Keratinocyte (primary cell): Measurements from ENCODE around the gene OR10V1. TPM values are rescaled to one million over a fixed set of nuclear protein-coding genes. Genes with fewer than 3 reads are reported as not detected.

Experiments used
- DNase-seq: peaks from one replicate; pipeline ENCODE4 v3.0.0-alpha.2; 2011; ENCODE audit warnings: low read depth, missing footprints, low spot score
- FAIRE-seq: peaks from 2 replicates; lab custom pipeline; 2011; peaks lifted over from hg19 to GRCh38; lab: Jason Lieb, UNC
- H2AFZ ChIP-seq: 2 replicates; pipeline ENCODE4 v1.6.0; 2012; ENCODE audit warnings: low read length, control low read depth, inconsistent platforms; ENCODE audit not compliant: control insufficient read depth
- H3K27ac ChIP-seq: 2 replicates; pipeline ENCODE4 v1.5.1; 2011; ENCODE audit warnings: low read length; ENCODE audit not compliant: control insufficient read depth, insufficient read depth
- H3K27me3 ChIP-seq: 3 replicates; pipeline ENCODE4 v1.6.0; 2011; ENCODE audit warnings: low read length; ENCODE audit not compliant: control insufficient read depth, insufficient read depth; ENCODE audit errors: extremely low read depth
- H3K36me3 ChIP-seq, 2 experiments: 2 replicates in 1 of 2; 3 replicates in 1 of 2; pipeline ENCODE4 v1.5.1; 2011; ENCODE audit warnings: low read length in 2 of 2, mild to moderate bottlenecking in 1 of 2; ENCODE audit not compliant: control insufficient read depth in 2 of 2, insufficient read depth in 2 of 2; ENCODE audit errors: extremely low read depth in 1 of 2
- H3K4me1 ChIP-seq: 3 replicates; pipeline ENCODE4 v1.5.1; 2011; ENCODE audit warnings: low read length; ENCODE audit not compliant: control insufficient read depth, insufficient read depth; ENCODE audit errors: extremely low read depth
- H3K4me2 ChIP-seq: 3 replicates; pipeline ENCODE4 v1.6.0; 2011; ENCODE audit warnings: low read depth, low read length; ENCODE audit not compliant: control insufficient read depth, insufficient read depth; ENCODE audit errors: extremely low read depth
- H3K4me3 ChIP-seq, 3 experiments: fragments of 200-600 bp in 1 of 3; sonication (generic) in 1 of 3; 2 replicates in 2 of 3; 3 replicates in 1 of 3; pipeline ENCODE4 v1.5.1; 2011 to 2016; ENCODE audit warnings: low read length in 3 of 3, mild to moderate bottlenecking in 3 of 3, control low read depth in 2 of 3, inconsistent platforms in 1 of 3, low read depth in 1 of 3, mixed read lengths in 1 of 3, mixed run types in 1 of 3, moderate library complexity in 1 of 3; ENCODE audit not compliant: control insufficient read depth in 2 of 3, insufficient read depth in 2 of 3; ENCODE audit errors: extremely low read depth in 1 of 3
- H3K79me2 ChIP-seq: 2 replicates; pipeline ENCODE4 v1.6.0; 2012; ENCODE audit warnings: low read length; ENCODE audit not compliant: control insufficient read depth, insufficient read depth
- H3K9ac ChIP-seq: 3 replicates; pipeline ENCODE4 v1.6.0; 2011; ENCODE audit warnings: low read length; ENCODE audit not compliant: control insufficient read depth, insufficient read depth; ENCODE audit errors: extremely low read depth
- H3K9me1 ChIP-seq: 3 replicates; pipeline ENCODE4 v1.6.0; 2011; ENCODE audit warnings: low read length; ENCODE audit not compliant: control insufficient read depth, insufficient read depth; ENCODE audit errors: extremely low read depth
- H3K9me3 ChIP-seq: 2 replicates; pipeline ENCODE4 v1.5.1; 2012; ENCODE audit warnings: low read depth, low read length; ENCODE audit not compliant: control insufficient read depth
- H4K20me1 ChIP-seq: 3 replicates; pipeline ENCODE4 v1.6.0; 2011; ENCODE audit warnings: low read length; ENCODE audit not compliant: control insufficient read depth, insufficient read depth; ENCODE audit errors: extremely low read depth
- EZH2 ChIP-seq: IDR thresholded peaks from one replicate; pipeline ENCODE4 v1.6.1; 2012; ENCODE audit warnings: inconsistent platforms, mild to moderate bottlenecking, low read length, moderate library complexity
- dilution Hi-C: fragments of 300-500 bp; cut with MboI; formaldehyde crosslinking; loops from one replicate; pipeline ENCODE4 v1.7.0; 2020; ENCODE audit warnings: low sequenced_read_pairs; ENCODE audit not compliant: extremely low pct_ligation_motif_present
- polyA plus RNA-seq, 5 experiments: library from polyadenylated mRNA; depleted of rRNA in 3 of 5; stranded (reverse) in 3 of 5; stranded (forward) in 1 of 5; unstranded in 1 of 5; fragments of >200 nt; gene quantifications; 1 replicate in 1 of 5; 2 replicates in 3 of 5; 3 replicates in 1 of 5; pipeline versions ENCODE4 v1.2.1 to v1.2.3, GENCODE V29; 2011 to 2012; ENCODE audit warnings: missing spikeins in 2 of 5, low read depth in 1 of 5, low replicate concordance in 1 of 5
- TF ChIP-seq, protein P1 (sequence below), 3 experiments: IDR thresholded peaks in 1 of 3; conservative IDR thresholded peaks in 1 of 3; optimal IDR thresholded peaks in 1 of 3; 2 replicates in 2 of 3; 3 replicates in 1 of 3; pipeline versions ENCODE3 to v1.5.1; 2011; ENCODE audit warnings: low read length in 3 of 3, mild to moderate bottlenecking in 3 of 3, moderate library complexity in 2 of 3, control low read depth in 1 of 3, inconsistent platforms in 1 of 3; ENCODE audit not compliant: insufficient read depth in 2 of 3; ENCODE audit errors: extremely low read depth in 1 of 3

OR10V1 gene
- polyA plus RNA-seq, 1 donor (not counting 4 experiments of a cell fraction or from before 2014, with no cell fraction given) = not detected

DNA sequence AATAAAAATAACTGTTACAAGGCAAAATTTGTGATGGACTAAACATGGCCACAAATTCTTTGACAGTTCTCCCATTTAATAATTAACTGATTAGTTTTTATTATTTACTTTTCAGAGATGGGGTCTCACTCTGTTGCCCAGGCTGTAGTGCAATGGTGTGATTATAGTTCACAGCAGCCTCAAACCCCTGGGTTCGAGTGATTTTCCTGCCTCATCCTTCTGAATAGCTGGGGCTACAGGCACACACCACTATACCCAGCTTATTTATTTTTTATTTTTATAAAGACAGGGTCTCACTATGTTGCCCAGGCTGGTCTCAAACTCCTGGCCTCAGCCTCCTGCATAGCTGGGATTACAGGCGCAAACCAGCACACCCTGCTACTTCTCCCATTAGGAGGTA lies 40.4 kb downstream of the OR10V1 start:
- dilution Hi-C loops = no loop called here
- FAIRE-seq (no peak), DNase-seq (no peak)
- Histone ChIP-seq H3K27ac (no peak overlapping the region), H3K4me3 (no peak overlapping the region), H3K36me3 (no peaks in the 10 kb centered on the region), H3K9me1 (no peaks in the 10 kb centered on the region), H2AFZ (no peak overlapping the region), H3K79me2 (peaks cover 3% of the 10 kb centered on the region), H3K4me2 (no peak overlapping the region), H3K4me1 (peaks cover 9% of the 10 kb centered on the region), H3K9ac (no peak overlapping the region), H4K20me1 (no peaks in the 10 kb centered on the region), H3K27me3 (no peaks in the 10 kb centered on the region), H3K9me3 (no peaks in the 10 kb centered on the region)
- TF ChIP-seq, protein P1, sequence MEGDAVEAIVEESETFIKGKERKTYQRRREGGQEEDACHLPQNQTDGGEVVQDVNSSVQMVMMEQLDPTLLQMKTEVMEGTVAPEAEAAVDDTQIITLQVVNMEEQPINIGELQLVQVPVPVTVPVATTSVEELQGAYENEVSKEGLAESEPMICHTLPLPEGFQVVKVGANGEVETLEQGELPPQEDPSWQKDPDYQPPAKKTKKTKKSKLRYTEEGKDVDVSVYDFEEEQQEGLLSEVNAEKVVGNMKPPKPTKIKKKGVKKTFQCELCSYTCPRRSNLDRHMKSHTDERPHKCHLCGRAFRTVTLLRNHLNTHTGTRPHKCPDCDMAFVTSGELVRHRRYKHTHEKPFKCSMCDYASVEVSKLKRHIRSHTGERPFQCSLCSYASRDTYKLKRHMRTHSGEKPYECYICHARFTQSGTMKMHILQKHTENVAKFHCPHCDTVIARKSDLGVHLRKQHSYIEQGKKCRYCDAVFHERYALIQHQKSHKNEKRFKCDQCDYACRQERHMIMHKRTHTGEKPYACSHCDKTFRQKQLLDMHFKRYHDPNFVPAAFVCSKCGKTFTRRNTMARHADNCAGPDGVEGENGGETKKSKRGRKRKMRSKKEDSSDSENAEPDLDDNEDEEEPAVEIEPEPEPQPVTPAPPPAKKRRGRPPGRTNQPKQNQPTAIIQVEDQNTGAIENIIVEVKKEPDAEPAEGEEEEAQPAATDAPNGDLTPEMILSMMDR (optimal IDR thresholded peaks at IDR 0.05 in 1 of 3, IDR thresholded peaks at IDR 0.05 in 1 of 3, conservative IDR thresholded peaks at IDR 0.05 in 1 of 3; ENCODE audit: extremely low read depth in 1 of 3, insufficient read depth in 2 of 3, low read length in 3 of 3) = no peak
- no peak for TF ChIP-seq EZH2

DNA sequence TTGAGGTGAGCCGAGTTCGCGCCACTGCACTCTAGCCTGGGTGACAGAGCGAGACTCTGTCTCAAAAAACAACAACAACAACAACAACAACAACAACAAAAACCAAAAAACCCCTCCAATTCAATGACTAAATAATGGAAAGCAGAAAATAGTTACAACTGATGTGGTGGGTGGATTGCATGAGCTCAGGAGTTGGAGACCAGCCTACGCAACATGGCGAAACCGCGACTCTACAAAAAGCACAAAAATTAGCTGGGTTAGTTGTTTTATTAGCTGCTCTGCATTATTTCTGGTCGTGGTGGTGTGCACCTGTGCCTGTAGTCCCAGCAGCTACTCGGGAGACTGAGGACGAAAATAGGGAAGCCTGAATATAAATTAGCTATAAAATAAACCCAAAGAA lies 42.2 kb downstream of the OR10V1 start:
- no peak for TF ChIP-seq EZH2
- TF ChIP-seq, protein P1 (optimal IDR thresholded peaks at IDR 0.05 in 1 of 3, IDR thresholded peaks at IDR 0.05 in 1 of 3, conservative IDR thresholded peaks at IDR 0.05 in 1 of 3; ENCODE audit: extremely low read depth in 1 of 3, insufficient read depth in 2 of 3, low read length in 3 of 3) = no peak
- DNase-seq = no peak
- no peak overlapping the region for H3K9ac ChIP-seq
- no peaks in the 10 kb centered on the region for H4K20me1 ChIP-seq
- H3K4me1 ChIP-seq = peaks cover 22% of the 10 kb centered on the region
- H3K4me3 ChIP-seq = no peak overlapping the region
- no peaks in the 10 kb centered on the region for H3K9me1 ChIP-seq
- dilution Hi-C loops = no loop called here
- no peak for FAIRE-seq
- no peak overlapping the region for H3K27ac ChIP-seq
- no peaks in the 10 kb centered on the region for H3K27me3 ChIP-seq
- H3K9me3 ChIP-seq = no peaks in the 10 kb centered on the region
- H3K79me2 ChIP-seq = peaks cover 21% of the 10 kb centered on the region
- H2AFZ ChIP-seq = no peak overlapping the region
- no peak overlapping the region for H3K4me2 ChIP-seq
- H3K36me3 ChIP-seq = peaks cover 0 to 3% of the 10 kb centered on the region in 2 experiments
